Skin epidermis (tissue), 12 donors: ENCODE measurements around the gene TGM2.

ENCODE experiments used
- H3K27ac ChIP-seq, 21 experiments: fragments of 200-600 bp; sonication (generic) in 11 of 21; one replicate each; pipeline ENCODE4 v1.5.0; 2020; ENCODE audit warnings: mild to moderate bottlenecking in 3 of 21, inconsistent platforms in 2 of 21, moderate library complexity in 2 of 21
- H3K4me3 ChIP-seq, 7 experiments: fragments of 200-600 bp; sonication (generic) in 2 of 7; one replicate each; pipeline ENCODE4 v1.5.0; 2020; ENCODE audit warnings: inconsistent platforms in 2 of 7, mild to moderate bottlenecking in 2 of 7, moderate library complexity in 1 of 7

The TGM2 gene

DNA sequence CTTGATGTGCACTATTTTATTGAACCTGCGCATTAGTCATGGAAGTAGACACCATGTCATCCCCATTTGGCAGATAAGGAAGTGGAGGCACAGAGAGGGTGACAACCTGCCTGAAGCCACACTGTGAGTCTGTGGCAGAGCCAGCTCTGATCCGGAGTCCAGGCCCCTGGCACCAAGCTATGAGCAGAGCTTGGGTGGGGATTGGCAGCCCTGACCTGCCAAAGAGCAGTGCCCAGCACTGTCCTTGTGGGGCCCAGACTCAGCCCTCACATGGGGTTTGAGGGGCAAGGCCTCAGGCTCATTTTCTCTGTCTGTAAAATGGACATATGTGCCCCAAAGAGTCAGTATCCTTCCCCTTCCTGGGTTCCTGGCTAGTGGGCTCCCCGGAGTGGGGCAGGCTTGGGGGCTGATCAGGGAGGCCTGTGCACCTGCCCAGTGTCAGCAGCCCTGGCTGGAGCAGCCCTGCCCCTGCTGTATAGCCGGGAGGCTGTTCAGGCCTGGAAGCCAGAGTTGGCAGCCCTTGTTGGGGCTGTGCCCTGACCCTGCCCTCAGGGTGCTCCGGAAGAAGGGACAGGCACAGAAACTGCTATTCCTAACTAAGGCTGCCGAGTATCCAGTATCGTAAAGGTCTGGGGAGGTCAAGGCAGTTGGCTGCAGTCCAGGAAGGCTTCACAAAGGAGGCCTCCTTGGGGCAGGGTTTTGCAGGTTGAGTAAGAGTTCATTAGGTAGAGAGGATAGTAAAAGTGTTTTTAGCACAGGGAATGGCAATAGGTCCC lies 38.7 kb downstream of the TGM2 start:
- H3K27ac ChIP-seq = no peak overlapping the region
- H3K4me3 ChIP-seq = no peak overlapping the region

DNA sequence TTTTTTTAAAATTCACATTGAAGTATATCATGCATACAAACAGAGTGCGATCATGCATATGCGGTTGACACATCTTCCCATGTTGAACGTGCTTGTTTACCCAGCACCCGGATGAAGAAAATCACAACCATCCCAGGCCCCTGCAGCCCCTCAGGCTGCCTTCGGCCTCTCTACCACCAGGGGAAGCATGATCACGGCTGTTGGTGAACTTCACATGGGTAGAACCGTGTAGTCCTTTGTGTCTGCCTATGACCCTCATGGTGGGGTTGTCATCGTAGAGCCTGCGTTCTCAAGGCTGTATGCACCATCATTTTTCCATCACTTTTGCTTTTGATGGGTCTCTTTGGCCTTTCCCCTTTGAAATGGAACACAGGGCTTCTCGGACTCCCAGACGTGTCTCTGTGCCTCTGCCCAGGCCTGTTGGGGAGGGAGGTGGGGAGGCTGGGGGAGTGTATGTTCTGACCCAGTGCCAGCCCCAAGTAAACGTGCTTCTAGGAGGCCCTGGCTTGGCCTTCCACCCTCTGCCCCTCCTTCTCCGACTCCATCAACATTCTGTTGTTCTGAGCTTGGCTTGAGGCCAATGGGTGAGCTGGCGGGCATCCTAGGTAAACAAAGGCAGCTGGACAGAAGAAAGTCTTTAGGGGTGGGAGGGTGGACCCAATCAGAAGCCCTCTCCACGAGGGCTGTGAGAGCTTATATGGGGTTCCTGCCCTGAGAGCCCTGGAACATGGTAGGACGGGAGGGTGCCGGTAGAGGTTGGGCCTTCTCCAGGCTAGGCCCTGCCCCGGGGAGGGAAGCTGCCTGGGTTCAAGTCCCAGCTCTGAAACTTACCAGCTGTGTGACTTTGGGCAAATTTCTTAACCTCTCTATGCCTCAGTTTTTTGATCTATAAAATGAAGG lies 39.7 kb downstream of the TGM2 start:
- no peak overlapping the region for H3K4me3 ChIP-seq
- H3K27ac ChIP-seq = no peak overlapping the region

DNA sequence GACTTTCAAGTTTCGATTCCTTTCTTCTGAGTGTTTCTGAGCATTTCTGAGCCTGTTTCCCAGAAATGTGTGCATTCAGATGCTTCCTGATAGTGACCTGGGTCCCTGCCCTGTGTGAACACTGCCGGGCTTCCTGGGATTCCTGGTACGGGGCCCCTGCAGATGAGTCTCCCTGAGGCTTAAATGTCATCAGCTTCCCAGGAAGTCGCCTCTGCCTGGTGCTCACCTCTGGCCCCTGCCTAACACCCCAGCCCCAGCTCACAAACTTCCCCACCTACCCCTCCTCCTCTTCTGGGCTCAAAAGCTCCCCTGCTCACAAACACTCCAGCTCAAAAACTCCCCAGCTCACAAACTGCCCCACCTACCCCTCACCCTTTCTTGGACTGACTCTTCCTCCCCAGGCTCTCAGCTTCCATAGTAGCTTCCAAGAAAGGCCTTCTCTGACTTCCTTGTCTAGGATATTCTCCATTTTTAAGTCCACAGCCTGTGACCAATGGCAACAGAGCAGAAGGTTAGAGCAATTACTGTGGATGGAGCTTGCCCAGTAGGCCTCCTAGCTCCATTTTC lies 42.0 kb downstream of the TGM2 start:
- Histone ChIP-seq H3K27ac (no peak overlapping the region), H3K4me3 (no peak overlapping the region)

DNA sequence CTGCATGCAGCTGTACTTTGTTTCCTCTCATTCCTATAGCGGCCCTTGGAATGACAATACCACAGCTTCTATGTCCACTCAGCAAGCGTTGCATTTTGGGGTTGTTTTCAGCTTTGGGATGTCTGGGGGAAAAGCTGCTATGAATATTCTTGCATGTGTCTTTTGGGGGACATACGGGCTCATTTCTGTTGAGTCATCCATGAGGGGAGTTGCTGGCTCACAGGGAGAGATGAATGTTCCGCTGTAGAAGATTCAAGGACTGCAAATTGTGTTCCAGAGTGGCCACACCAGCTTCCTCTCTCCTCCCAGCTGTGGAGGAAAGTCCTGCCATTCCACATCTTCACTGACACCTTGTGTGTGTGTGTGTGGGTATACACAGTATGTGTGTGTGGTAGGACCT lies 43.3 kb downstream of the TGM2 start:
- no peak overlapping the region for H3K4me3 ChIP-seq
- H3K27ac ChIP-seq = no peak overlapping the region

DNA sequence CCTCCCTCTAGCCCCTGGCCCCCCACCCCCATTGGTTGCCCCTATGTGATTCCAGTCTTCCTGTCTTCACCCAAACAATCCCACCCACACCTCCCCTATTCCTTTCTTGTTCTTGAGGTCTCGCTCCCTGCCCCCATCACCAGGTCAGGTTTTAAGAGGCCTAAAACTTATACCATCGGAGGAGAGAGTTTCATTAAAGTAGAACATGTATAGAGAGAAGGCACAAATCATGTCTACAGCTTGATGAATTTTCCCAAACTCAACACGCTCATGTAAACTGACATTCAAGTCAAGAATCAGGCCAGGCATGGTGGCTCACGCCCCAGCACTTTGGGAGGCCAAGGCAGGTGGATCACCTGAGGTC lies 44.5 kb downstream of the TGM2 start:
- no peak overlapping the region for H3K27ac ChIP-seq

DNA sequence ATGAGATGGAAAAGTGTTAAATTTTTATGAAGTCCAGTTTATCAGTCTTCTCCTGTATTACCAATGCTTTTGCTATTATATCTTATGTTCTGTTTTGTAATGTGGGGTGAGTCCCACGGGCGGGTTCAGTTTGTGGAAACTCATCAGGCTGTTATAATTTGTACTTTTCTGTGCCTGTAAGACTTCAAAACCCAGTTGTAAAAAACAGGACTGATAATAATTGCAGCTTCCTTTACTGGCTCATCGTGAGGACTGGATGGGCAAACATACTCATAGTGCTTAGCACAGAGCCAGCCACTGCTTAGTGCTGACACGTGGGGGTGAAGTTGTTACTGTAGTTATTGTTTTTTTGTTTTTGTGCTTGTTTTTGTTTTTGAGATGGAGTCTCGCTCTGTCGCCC lies 45.6 kb downstream of the TGM2 start:
- Histone ChIP-seq H3K4me3 (no peak overlapping the region), H3K27ac (peak overlapping the region in 1 of 21 experiments; percentile 9)

More for the DNA sequence above, 44.5 kb downstream of the TGM2 start:
- H3K4me3 ChIP-seq = no peak overlapping the region

DNA sequence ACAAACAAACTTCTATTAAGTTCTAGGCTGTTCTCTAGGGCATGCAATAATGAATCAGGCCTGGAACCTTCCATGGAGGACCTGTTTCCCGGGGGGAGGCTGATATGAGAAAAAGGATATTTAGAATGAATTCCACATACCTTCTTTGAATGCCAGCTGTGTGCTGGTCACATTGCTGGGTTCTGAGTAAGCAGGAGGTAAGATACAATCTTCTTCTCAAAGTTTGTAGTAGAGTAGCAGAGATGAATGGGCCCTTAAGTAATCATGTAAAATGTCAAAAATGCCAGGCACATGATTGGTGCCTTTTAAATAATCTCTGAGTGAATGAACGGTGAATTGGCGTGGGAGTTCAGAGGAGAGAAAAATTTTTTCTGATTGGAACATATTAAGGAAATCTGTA lies 47.4 kb downstream of the TGM2 start:
- no peak overlapping the region for H3K4me3 ChIP-seq
- no peak overlapping the region for H3K27ac ChIP-seq

DNA sequence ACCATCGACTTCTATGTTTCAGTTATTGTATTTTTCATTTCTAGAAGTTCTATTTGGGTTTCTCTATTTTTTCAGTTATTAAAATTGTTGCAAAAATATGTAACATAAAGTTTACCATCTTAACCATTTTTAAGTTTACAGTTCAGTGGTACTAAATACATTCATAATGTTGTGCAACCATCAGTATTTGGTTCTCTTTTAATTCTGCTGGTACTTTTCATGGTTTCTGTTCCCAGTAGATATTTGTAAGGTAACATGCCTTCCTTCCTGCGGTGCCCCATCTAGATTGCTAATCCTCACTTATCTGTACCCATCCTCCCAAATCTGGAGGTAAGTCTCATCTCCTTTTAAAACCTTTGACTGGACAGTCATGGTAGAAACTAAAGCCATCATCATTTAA lies 47.9 kb downstream of the TGM2 start:
- Histone ChIP-seq H3K4me3 (no peak overlapping the region), H3K27ac (no peak overlapping the region)

DNA sequence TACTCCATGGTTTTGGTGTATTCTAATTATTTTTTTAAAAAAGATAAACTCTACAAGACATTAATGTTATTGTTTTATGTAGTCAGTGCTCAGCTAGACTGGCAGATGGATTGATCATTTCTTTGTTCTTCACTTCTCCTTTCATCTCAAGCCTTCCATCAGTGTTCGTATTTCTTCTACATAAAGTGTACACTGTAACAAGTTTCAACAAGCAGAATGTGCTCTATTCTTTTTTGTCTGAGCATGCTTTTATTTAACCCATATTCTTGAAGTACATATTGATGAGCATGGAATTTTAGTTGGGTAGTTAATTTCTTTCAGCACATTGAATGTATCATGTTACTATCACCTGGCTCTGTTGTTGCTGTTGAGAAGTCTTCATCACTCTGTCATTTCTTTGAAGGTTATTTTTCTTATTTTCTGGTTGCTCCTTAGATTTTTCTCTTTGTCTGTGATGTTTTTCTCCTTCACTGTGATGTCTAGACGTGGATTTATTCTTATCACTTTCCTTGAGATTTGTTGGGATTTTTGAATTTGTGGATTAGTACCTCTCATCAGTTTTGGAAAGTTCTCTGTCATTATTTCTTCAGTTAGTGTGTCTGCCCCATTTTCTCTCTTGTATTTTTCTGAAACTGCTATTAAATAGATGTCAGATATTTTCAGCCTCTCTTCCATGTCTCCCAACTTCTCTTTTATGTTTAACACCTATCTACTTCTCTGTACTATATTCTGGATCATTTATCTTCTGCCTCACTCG lies 48.5 kb downstream of the TGM2 start:
- no peak overlapping the region for H3K27ac ChIP-seq
- H3K4me3 ChIP-seq = no peak overlapping the region

DNA sequence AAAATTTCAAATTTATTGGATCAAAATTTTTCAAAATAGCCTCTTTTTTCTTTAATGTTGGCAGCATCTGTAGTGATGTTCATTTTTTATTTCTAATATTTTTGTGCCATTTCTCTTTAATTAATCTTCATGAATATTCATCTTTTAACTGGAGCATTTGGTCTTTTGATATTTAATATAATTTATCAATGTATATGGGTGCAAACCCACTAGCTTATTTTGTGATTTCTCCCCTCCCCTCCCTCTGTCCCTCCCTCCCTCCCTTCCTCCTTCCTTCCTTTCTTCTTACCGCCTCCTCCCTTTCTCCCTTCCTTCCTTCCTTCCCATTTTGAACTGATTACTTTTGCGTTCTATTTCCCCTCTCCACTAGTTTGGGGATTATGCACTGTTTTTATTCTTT lies 49.2 kb downstream of the TGM2 start:
- H3K4me3 ChIP-seq = no peak overlapping the region
- no peak overlapping the region for H3K27ac ChIP-seq

DNA sequence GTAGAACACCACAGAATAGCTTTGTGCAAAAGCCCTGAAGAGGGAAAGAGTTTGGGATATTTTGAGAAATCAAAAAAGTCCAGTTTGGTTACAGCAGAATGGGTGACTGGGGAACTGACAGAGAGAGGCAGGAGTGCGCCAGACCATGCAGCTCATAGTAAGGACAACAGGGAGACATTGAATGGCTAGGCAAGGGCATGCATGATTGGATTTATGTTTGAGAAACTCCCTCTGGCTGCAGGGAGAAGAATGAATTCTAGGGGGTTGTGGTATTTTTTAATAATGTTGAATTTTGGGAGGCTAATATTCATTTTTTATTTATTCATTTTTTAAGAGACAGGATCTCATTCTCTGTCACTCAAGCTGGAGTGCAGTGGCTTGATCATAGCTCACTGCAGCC lies 49.9 kb downstream of the TGM2 start:
- no peak overlapping the region for H3K4me3 ChIP-seq
- H3K27ac ChIP-seq = no peak overlapping the region

DNA sequence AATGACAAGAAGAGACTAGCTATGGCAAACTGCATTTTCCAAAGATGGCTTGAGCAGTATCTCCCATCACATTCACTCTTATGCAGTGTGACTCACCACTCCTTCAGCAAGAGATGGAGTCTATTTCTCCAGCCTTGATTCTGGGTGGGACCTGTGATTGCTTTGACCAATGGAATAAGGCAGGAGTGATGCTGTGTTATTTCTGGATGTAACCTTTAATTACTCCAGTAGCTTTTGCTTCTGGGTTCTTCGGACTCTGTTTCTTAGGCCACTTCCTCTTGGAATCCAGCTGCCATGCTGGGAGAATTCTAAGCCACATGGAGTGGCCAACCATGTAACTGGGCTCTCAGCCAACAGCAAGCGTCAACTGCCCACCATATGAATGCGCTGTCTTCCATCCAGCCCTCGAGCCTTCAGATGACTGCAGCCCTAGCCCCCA lies 50.7 kb downstream of the TGM2 start:
- no peak overlapping the region for H3K27ac ChIP-seq
- no peak overlapping the region for H3K4me3 ChIP-seq

DNA sequence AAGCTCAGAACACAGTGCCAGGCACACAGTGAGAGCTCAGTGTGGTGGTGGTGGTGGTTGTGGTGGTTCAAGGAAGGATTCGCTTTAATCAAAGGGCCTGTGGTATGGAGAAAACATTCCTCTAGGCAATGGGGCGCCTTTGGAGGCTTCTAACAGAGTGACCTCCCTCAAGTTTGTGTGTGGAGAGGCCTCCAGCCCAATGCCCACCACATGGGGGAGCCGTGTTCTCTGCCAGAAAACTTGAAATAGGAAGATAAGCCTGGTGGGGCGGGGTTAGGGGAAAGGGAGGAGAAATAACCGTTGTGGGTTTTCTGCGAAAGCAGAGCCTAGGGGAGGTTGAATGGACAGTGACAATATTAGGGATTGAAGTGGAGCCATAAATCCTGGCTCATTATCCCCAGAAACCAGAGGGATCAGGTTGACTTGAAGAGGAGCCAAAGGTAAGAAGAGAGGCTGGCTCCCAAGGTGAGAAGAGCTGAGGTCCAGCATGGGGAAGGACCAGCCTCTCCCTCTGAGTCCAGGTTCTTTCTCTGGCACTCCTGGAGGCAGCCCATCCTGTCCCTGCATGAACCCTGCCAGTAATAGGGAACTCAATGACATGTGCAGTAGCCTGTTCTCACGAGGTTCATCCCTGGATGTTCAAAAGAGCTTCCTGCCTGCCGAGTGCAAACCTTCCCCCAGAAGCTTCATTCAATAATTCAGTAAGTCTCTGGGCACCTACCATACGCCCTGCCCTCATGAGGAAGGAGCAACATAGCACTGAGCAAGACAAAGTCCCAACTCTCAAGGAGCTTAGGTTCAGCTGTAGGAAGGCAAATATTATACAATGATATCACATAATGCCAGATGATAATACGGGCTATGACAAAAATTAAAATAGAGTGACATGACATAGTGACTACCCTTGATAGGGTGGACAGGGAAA lies 51.4 kb downstream of the TGM2 start:
- Histone ChIP-seq H3K4me3 (no peak overlapping the region), H3K27ac (no peak overlapping the region)

DNA sequence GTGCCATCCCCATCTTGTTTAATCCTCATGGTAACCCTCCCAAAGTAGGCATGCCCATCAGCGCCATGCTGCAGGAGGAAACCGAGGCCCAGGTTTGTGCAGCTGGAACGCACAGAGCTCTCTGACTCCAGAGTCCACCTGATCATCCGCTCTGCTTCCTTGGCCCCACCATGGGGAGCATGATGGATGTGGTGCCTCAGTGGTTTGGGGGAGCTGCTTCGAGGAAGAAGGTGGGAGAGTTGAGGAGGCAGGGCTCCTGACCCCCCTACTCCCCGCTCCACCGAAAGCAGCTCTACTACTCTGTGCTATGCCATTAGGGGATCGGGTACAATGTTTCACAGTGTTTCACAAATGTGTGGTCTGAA lies 52.2 kb downstream of the TGM2 start:
- no peak overlapping the region for H3K27ac ChIP-seq

DNA sequence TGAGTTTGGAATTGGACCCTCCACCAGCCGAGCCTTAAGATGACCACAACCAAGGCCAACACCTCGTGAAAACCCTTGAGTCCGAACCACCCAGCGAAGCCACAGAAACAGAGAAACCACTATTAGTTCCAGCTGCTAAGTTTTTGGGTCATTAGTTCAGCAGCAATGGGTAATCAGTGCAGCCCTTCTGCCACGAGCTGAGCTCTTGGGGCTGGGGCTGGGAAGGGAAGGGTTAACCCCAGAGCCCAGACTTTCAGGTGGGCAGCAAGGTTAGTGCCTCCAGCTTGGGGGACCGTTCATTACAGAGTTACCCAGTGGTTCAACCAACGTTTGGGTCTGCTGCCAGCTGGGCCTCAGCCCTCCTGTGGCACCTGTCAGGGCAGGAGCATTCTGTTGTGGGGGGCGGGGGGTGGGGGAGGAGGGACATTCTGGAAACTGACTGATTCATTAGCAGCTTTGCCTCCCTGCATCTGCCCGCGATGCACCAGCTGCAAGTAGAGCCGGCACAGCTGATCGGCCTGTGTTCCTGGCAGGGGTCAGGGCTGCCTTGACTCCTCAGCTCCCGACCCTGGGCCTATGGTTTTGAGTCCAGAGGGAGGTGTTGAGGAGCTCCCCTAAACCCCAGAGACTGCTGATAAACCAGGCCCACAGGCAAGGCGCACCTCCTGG lies 52.7 kb downstream of the TGM2 start:
- H3K27ac ChIP-seq = no peak overlapping the region
- no peak overlapping the region for H3K4me3 ChIP-seq

More for the DNA sequence above, 52.2 kb downstream of the TGM2 start:
- no peak overlapping the region for H3K4me3 ChIP-seq

DNA sequence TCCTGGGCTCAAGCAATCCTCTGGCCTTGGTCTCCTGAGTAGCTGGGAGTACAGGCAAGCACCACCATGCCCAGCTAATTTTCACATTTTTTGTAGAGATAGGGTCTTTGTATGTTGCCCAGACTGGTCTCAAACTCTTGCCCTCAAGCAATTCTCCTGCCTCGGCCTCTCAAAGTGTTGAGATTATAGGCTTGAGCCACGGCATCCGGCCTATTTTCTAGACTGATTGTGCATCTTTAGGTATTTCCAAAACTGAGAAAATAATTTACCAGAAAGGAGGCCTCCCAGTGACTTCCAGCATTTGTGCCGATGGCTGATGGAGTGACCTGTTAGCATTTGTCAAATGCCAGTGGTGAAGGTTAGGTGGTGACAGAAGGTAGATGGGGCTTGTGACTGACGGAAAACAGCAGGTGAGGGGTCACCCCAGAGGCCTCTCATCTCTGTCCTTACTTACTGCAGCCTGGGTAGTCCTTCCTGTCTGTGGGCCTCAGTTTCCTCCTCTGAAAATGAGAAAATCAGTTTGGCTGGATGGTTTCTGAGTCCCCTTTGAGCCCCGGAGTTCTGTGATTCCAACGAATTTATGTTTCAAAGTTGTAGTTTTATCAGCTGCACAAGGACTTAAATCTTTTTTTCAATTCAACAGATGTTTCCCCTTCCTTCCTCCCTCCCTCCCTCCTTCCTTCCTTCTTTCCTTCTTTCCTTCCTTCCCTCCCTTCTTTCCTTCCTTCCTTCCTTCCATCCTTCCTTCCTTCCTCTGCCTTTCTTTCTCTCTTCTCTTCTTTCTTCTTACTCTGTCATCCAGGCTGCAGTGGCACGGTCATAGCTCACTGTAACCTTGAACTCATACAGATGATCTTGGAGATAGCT lies 53.5 kb downstream of the TGM2 start:
- no peak overlapping the region for H3K4me3 ChIP-seq

DNA sequence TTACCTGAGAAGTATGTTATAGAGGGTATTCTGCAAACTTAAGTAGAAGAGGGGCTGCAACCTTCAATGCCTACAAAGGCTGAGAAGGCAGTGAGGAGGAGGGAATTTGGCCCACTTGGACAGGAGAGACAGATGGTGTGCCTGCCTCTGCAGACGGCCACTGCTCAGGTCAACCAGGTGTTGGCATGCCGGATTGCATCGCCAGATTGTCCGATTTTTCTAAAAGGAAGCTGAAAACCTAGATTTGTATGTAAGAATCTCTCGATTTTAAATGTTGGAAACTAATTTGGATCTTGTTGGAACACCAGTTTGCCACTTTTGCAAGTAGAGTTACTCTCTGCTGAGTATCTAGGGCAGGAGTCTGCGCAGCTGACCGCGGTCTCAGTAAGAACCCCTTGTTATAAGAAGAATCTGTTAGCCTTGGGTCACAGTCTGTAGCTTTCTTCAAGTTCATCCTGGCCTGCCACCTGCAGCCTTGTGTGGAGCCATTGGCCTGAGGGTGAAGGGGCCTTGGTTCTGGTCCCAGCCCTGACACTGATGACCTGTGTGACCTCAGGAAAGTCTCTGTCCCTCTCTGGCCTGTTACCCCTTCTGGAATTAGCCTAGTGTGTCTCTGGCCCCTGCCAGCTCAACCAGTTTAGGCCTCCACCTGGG lies 54.4 kb downstream of the TGM2 start:
- no peak overlapping the region for H3K27ac ChIP-seq
- no peak overlapping the region for H3K4me3 ChIP-seq

More for the DNA sequence above, 53.5 kb downstream of the TGM2 start:
- H3K27ac ChIP-seq = no peak overlapping the region
